Activated naive CD4-positive, alpha-beta T cell treated with anti-CD3 and anti-CD28 coated beads for 36 hours (primary cell): ENCODE data around the gene SCEL. TPM values are rescaled to one million over a fixed set of nuclear protein-coding genes. Genes with fewer than 3 reads are reported as not detected.

ENCODE experiments used
- CTCF ChIA-PET: fragments of 350-600 bp; sonication (Branson Sonifier 250); formaldehyde crosslinking; loops from one replicate; lab custom pipeline; 2021; ENCODE audit warnings: antibody characterized with exemption; lab: Charles Lee
- DNase-seq: peaks from one replicate; pipeline ENCODE4 v3.0.0-alpha.2; 2020
- H3K27ac Mint-ChIP-seq: one replicate; pipeline ENCODE4 v1.8.0; 2021; ENCODE audit warnings: mild to moderate bottlenecking, mixed read lengths
- H3K27me3 Mint-ChIP-seq: one replicate; pipeline ENCODE4 v1.8.0; 2021; ENCODE audit warnings: low read depth, mixed read lengths
- H3K36me3 Mint-ChIP-seq: one replicate; pipeline ENCODE4 v1.8.0; 2021; ENCODE audit warnings: low read depth, mixed read lengths
- H3K4me1 Mint-ChIP-seq: one replicate; pipeline ENCODE4 v1.8.0; 2021; ENCODE audit warnings: low read depth, mixed read lengths
- H3K4me3 Mint-ChIP-seq: one replicate; pipeline ENCODE4 v1.8.0; 2021; ENCODE audit warnings: mild to moderate bottlenecking, moderate library complexity, mixed read lengths
- H3K9me3 Mint-ChIP-seq: one replicate; pipeline ENCODE4 v1.8.0; 2021; ENCODE audit warnings: mixed read lengths
- intact Hi-C: fragments of 100-400 bp; cut with micrococcal nuclease; formaldehyde crosslinking; loops from one replicate; pipeline ENCODE4 v1.15.1; 2023
- total RNA-seq, 2 experiments: library from RNA; stranded (reverse); gene quantifications; one replicate each; pipeline ENCODE4 v1.2.3, GENCODE V29; 2021

SCEL gene
- total RNA-seq, 2 experiments from 2014 or later: not detected

- CTCF ChIA-PET: no interaction called here
- H3K4me1 Mint-ChIP-seq: no peaks in the 10 kb centered on the region
- no peaks in the 10 kb centered on the region for H3K36me3 Mint-ChIP-seq
- H3K9me3 Mint-ChIP-seq: no peaks in the 10 kb centered on the region
- DNase-seq: no peak
- no peak overlapping the region for H3K4me3 Mint-ChIP-seq
- intact Hi-C loops: no loop called here
- H3K27ac Mint-ChIP-seq: no peak overlapping the region
- peaks cover 25% of the 10 kb centered on the region for H3K27me3 Mint-ChIP-seq
Observed at GRCh38 chr13:77580748-77581147, 45.2 kb downstream of the SCEL start.

DNA sequence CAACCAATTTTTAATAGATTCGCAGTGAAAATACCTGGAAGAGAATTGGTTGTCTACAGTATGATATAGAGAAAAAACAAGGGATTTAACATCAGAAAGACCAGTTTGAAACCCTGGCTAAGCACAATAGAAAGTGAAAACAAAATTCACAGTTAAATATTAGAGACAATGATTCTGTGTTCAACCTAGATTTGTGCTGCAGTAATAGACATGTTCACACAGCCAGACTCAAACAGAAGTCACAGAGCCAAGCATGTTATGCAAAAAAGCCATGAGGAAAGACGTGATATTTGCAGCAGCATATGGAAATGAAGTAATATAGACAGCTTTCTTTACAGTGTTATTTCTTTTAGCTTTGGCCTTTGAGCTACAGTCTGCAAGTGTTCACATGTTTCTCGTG lies 48.1 kb downstream of the SCEL start:
- no peaks in the 10 kb centered on the region for H3K9me3 Mint-ChIP-seq
- DNase-seq: no peak
- no peaks in the 10 kb centered on the region for H3K4me1 Mint-ChIP-seq
- peaks cover 7% of the 10 kb centered on the region for H3K27me3 Mint-ChIP-seq
- no peak overlapping the region for H3K27ac Mint-ChIP-seq
- no peaks in the 10 kb centered on the region for H3K36me3 Mint-ChIP-seq
- CTCF ChIA-PET: interaction anchor here (1.5 kb wide), 1 partner anchor 9 kb away, joined by 6 read pairs; no protein-coding TSS in a partner anchor
- intact Hi-C loops: no loop called here
- no peak overlapping the region for H3K4me3 Mint-ChIP-seq

GRCh38 chr13:77584106-77584505 lies 48.6 kb downstream of the SCEL start:
- Mint-ChIP-seq H3K4me1 (no peaks in the 10 kb centered on the region), H3K9me3 (no peaks in the 10 kb centered on the region)
- DNase-seq: no peak

GRCh38 chr13:77595166-77595810 lies 59.8 kb downstream of the SCEL start:
- Mint-ChIP-seq H3K27me3 (peaks cover 8% of the 10 kb centered on the region), H3K27ac (no peak overlapping the region), H3K9me3 (no peaks in the 10 kb centered on the region), H3K4me3 (no peak overlapping the region), H3K36me3 (no peaks in the 10 kb centered on the region), H3K4me1 (no peaks in the 10 kb centered on the region)
- CTCF ChIA-PET: interaction anchor here (0.9 to 1.0 kb wide), 2 partner anchors 22 to 157 kb away, joined by 3 to 10 read pairs; no protein-coding TSS in a partner anchor
- no peak for DNase-seq
- intact Hi-C loops: no loop called here

More at GRCh38 chr13:77584106-77584505, 48.6 kb downstream of the SCEL start:
- H3K4me3 Mint-ChIP-seq: no peak overlapping the region
- H3K27ac Mint-ChIP-seq: no peak overlapping the region
- no peaks in the 10 kb centered on the region for H3K36me3 Mint-ChIP-seq
- intact Hi-C loops: no loop called here
- H3K27me3 Mint-ChIP-seq: peaks cover 2% of the 10 kb centered on the region
- CTCF ChIA-PET: interaction anchor here (1.5 kb wide), 1 partner anchor 9 kb away, joined by 6 read pairs; no protein-coding TSS in a partner anchor

DNA sequence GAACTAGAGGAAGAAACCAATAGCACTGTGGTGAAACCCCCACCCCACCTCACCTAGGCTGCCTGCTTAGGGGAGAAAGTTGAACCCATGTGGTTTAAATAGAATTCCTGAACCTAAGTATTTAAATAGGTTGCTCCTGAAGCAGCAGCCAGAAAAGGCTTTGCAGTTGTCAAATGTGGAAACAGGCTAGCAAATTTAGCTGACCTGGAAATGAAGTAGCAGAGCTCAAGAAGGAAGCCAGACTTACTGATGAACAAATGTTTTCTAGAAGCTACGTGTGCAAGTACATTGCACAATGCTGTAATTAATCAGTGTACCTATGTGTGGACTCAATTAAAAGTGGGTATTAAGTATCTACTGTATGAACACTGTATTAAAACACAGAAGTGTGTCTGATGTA lies 61.3 kb downstream of the SCEL start:
- CTCF ChIA-PET: interaction anchor here (0.6 to 0.9 kb wide), 2 partner anchors 153 to 290 kb away, joined by 3 read pairs; no protein-coding TSS in a partner anchor
- no peak overlapping the region for H3K4me3 Mint-ChIP-seq
- intact Hi-C loops: no loop called here
- no peak overlapping the region for H3K27ac Mint-ChIP-seq
- no peaks in the 10 kb centered on the region for H3K4me1 Mint-ChIP-seq
- H3K9me3 Mint-ChIP-seq: no peaks in the 10 kb centered on the region
- H3K36me3 Mint-ChIP-seq: no peaks in the 10 kb centered on the region
- no peak for DNase-seq
- H3K27me3 Mint-ChIP-seq: peaks cover 5% of the 10 kb centered on the region

- no peaks in the 10 kb centered on the region for H3K9me3 Mint-ChIP-seq
- H3K36me3 Mint-ChIP-seq: no peaks in the 10 kb centered on the region
- CTCF ChIA-PET: interaction anchor here (1.5 kb wide), 1 partner anchor 34 kb away, joined by 3 read pairs; no protein-coding TSS in a partner anchor
- intact Hi-C loops: no loop called here
- no peak for DNase-seq
- peaks cover 3% of the 10 kb centered on the region for H3K27me3 Mint-ChIP-seq
- H3K4me3 Mint-ChIP-seq: no peak overlapping the region
- no peaks in the 10 kb centered on the region for H3K4me1 Mint-ChIP-seq
- H3K27ac Mint-ChIP-seq: no peak overlapping the region
Observed at GRCh38 chr13:77599351-77599750, 63.8 kb downstream of the SCEL start.

DNA sequence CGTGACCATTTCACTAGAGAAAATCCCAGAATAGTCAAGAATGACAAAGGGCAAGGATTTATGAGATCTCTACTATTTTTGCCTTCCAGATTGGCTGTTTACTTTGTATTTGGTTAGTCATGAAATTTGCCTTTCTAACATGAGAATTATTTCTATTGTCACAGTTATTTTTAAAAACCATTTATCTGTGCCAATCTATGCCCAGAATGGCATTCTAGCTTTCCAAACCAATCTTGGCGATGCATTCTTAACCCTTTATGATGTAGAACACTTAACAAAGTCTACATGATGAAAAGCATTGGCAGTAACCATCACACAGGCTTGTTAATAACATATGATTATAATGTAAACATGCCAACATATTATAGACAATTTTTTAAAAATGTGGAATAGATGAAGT lies 65.2 kb downstream of the SCEL start:
- H3K9me3 Mint-ChIP-seq: no peaks in the 10 kb centered on the region
- no peak overlapping the region for H3K27ac Mint-ChIP-seq
- intact Hi-C loops: no loop called here
- DNase-seq: no peak
- CTCF ChIA-PET: interaction anchor here (0.9 to 1.5 kb wide), 2 partner anchors 36 to 152 kb away, joined by 3 to 4 read pairs; no protein-coding TSS in a partner anchor
- H3K4me1 Mint-ChIP-seq: no peaks in the 10 kb centered on the region
- no peak overlapping the region for H3K4me3 Mint-ChIP-seq
- no peaks in the 10 kb centered on the region for H3K27me3 Mint-ChIP-seq
- no peaks in the 10 kb centered on the region for H3K36me3 Mint-ChIP-seq

- no peaks in the 10 kb centered on the region for H3K4me1 Mint-ChIP-seq
- intact Hi-C loops: no loop called here
- no peak overlapping the region for H3K4me3 Mint-ChIP-seq
- no peak for DNase-seq
- no peaks in the 10 kb centered on the region for H3K27me3 Mint-ChIP-seq
- no peaks in the 10 kb centered on the region for H3K9me3 Mint-ChIP-seq
- no peak overlapping the region for H3K27ac Mint-ChIP-seq
- no peaks in the 10 kb centered on the region for H3K36me3 Mint-ChIP-seq
- CTCF ChIA-PET: interaction anchor here (0.8 kb wide), 1 partner anchor 217 kb away, joined by 3 read pairs; no protein-coding TSS in a partner anchor
Observed at GRCh38 chr13:77611068-77611467, 75.6 kb downstream of the SCEL start.

GRCh38 chr13:77616027-77616426 lies 80.5 kb downstream of the SCEL start:
- Mint-ChIP-seq H3K4me3 (no peak overlapping the region), H3K9me3 (no peaks in the 10 kb centered on the region)

GRCh38 chr13:77619655-77620054 lies 84.1 kb downstream of the SCEL start:
- no peaks in the 10 kb centered on the region for H3K9me3 Mint-ChIP-seq
- DNase-seq: no peak
- intact Hi-C loops: no loop called here
- H3K4me3 Mint-ChIP-seq: no peak overlapping the region
- CTCF ChIA-PET: interaction anchor here (0.6 kb wide), 1 partner anchor 76 kb away, joined by 3 read pairs; no protein-coding TSS in a partner anchor
- H3K27ac Mint-ChIP-seq: no peak overlapping the region
- H3K4me1 Mint-ChIP-seq: no peaks in the 10 kb centered on the region
- no peaks in the 10 kb centered on the region for H3K36me3 Mint-ChIP-seq
- H3K27me3 Mint-ChIP-seq: peaks cover 2% of the 10 kb centered on the region

More at GRCh38 chr13:77616027-77616426, 80.5 kb downstream of the SCEL start:
- no peaks in the 10 kb centered on the region for H3K4me1 Mint-ChIP-seq
- H3K36me3 Mint-ChIP-seq: no peaks in the 10 kb centered on the region
- intact Hi-C loops: no loop called here
- no peak overlapping the region for H3K27ac Mint-ChIP-seq
- DNase-seq: no peak
- H3K27me3 Mint-ChIP-seq: peaks cover 2% of the 10 kb centered on the region
- CTCF ChIA-PET: interaction anchor here (0.7 to 1.3 kb wide), 4 partner anchors 22 to 518 kb away, joined by 3 read pairs; no protein-coding TSS in a partner anchor

GRCh38 chr13:77620138-77620537 lies 84.6 kb downstream of the SCEL start:
- no peak for DNase-seq
- Mint-ChIP-seq H3K4me1 (no peaks in the 10 kb centered on the region), H3K27ac (no peak overlapping the region), H3K4me3 (no peak overlapping the region), H3K9me3 (no peaks in the 10 kb centered on the region), H3K36me3 (no peaks in the 10 kb centered on the region), H3K27me3 (peaks cover 2% of the 10 kb centered on the region)
- intact Hi-C loops: no loop called here
- CTCF ChIA-PET: interaction anchor here (0.6 kb wide), 2 partner anchors 75 to 332 kb away, joined by 3 read pairs; no protein-coding TSS in a partner anchor

GRCh38 chr13:77623806-77624205 lies 88.3 kb downstream of the SCEL start:
- no peaks in the 10 kb centered on the region for H3K36me3 Mint-ChIP-seq
- no peaks in the 10 kb centered on the region for H3K9me3 Mint-ChIP-seq
- no peaks in the 10 kb centered on the region for H3K4me1 Mint-ChIP-seq
- H3K27ac Mint-ChIP-seq: no peak overlapping the region
- no peak for DNase-seq
- H3K4me3 Mint-ChIP-seq: no peak overlapping the region
- intact Hi-C loops: no loop called here
- H3K27me3 Mint-ChIP-seq: peaks cover 2% of the 10 kb centered on the region
- CTCF ChIA-PET: no interaction called here

- no peaks in the 10 kb centered on the region for H3K4me1 Mint-ChIP-seq
- DNase-seq: no peak
- intact Hi-C loops: no loop called here
- no peaks in the 10 kb centered on the region for H3K36me3 Mint-ChIP-seq
- H3K27me3 Mint-ChIP-seq: no peaks in the 10 kb centered on the region
- H3K4me3 Mint-ChIP-seq: no peak overlapping the region
- H3K9me3 Mint-ChIP-seq: no peaks in the 10 kb centered on the region
- H3K27ac Mint-ChIP-seq: no peak overlapping the region
- CTCF ChIA-PET: interaction anchor here (0.6 to 0.8 kb wide), 2 partner anchors 35 to 629 kb away, joined by 3 read pairs; no protein-coding TSS in a partner anchor
Observed at GRCh38 chr13:77628170-77628569, 92.7 kb downstream of the SCEL start.
